Activated CD8-positive, alpha-beta memory T cell treated with anti-CD3 and anti-CD28 coated beads for 48 hours (primary cell): ENCODE measurements around the gene OXTR.
"Not testable (repeated sequence)": the region's sequence is repeated elsewhere in the genome, so short reads cannot be mapped to it uniquely, and the experiment has no call there.

Experiments
- DNase-seq, 3 experiments: peaks; one replicate each; pipeline ENCODE4 v3.0.0-alpha.2; 2020; ENCODE audit warnings: low read depth in 2 of 3, low spot score in 2 of 3

OXTR gene

GRCh38 chr3:8743021-8743601, 26.3 kb downstream of the OXTR start:
- no peak for DNase-seq

- DNase-seq, result no peak
Measured at GRCh38 chr3:8741581-8742261, 27.7 kb downstream of the OXTR start.

DNA sequence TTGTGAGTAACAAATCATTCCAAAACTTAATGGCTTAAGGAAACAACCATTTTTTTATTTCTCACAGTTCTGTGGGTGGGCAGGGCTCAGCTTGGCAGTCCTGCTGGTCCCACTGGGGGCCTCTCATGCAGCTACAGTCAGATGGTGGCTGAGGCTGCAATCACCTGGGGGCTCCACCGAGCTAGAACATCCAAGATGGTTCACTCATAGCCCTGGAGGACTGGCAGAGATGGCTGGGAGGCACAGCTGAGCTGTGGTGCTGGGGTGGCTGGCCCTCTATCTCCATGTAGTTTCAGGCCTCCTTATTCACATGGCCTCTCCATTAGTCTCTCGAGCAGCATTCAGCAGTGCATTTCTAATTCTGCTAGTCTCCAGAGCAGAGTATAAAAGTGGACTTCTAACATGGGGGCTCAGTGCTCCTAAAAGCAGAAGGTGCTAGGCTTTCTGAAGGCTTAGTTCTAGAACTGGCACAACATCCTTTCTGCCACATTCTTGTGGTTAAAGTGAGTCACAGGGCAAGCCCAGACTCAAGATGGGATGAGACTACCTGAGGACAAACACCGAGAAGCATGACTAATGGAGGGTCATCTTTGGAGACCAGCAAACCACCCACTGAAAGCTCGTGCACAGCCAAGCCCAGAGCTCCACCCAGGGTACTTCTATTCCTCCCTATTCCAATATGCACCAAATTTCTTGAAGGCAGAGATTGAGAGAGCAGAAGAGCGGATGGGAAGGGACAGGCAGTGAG, 29.5 kb downstream of the OXTR start:
- DNase-seq, result no peak

DNA sequence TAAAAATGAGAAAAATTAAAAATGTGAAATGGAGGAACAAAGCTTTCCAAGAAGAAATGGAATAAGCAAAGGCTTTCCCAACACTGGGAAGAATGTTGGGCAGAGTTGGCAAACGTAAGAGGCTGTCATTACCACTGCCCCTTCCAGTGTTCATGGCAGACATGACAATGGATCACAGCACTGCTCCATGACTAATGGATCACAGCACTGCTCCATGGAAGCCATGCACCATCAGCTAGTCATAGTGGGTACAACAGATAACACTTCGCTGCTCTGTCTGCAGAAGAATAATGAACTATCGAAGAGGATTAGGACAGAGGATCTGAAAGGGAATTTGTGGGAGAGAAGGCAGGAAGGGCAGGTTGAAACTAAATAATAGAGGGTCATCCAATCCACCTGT, 30.8 kb downstream of the OXTR start:
- DNase-seq, result no peak

DNA sequence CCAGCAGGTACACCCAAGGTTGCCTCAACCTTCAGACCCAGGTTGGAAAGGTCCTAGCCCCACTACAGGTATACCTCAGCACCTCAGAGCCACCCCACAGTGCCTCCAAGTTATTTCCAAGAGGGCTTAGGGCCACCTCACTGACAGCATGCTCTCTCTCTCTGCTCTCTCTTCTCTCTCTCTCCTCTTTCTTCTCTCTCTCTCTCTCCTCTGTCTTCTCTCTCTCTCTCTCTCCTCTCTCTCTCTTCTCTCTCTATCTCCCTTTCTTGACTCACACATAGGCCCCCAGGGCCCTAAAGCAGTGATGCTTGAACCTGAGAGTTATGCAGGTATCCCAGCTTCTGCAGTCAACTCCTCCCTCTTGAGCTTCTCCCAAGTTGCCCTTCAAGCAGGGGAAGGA, 31.6 kb downstream of the OXTR start:
- no peak for DNase-seq

- DNase-seq, result no peak
Measured at GRCh38 chr3:8737301-8737700, 32.1 kb downstream of the OXTR start.

DNA sequence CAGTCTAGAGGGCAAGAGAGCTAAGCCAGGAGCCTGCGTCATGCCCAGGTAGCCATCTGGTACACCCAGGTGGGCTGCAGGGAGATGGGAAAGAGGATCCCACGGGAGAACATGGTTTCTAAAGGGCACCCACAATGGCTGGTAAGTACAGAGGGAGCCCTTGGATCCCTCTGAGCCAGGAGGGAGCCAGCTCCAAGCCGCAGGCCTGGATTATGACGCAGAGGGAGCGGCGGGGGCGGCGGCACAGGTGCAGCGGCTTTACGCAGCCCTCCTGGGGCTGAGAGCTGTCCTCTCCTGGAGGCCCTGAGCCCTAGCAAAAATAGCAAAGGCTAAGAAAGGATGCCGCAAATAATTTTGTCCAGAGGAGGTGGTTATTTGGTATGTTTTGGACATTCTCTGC, 33.0 kb downstream of the OXTR start:
- no peak for DNase-seq

- DNase-seq, result no peak
Measured at GRCh38 chr3:8734908-8735307, 34.5 kb downstream of the OXTR start.

DNA sequence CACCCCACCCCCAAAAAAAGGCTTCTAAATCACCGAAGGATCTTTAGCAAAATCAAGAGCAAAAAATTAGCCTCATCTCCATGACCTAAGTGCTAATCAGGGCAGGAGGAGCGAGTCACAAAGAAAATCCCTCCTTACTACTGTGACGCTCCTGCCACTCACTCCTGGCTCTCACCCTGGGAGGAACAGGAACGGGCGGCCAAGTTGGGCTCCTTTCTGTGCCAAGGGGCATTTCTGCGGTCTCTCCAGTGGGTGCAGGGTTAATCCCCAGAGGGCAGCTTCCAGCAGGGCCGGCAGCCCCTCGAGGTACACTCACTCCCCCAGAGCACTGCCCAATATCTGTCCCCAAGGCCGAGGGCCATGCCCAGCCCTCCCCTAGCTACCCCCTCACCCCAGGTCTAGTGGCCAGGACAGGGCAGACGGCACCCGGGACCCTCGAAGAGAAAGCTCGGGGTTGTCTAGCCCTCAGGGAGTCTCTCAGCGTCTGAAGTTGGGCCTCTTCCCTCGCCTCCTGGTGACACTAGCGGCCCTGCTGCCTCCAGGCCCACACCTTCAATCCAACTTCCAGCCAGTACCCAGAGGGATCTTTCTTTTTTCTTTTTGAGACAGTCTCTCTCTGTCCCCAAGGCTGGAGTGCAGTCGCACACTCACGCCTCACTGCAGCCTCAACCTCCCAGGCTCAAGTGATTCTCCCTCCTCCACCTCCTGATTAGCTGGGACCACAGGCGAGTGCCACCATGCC, 35.1 kb downstream of the OXTR start:
- no peak for DNase-seq

- no peak for DNase-seq
Measured at GRCh38 chr3:8733332-8734094, 35.9 kb downstream of the OXTR start, which contains the start of gene CAV3. CAV3 (plus strand) TSS chr3:8733802; CDS start chr3:8733877, 75 bp downstream.

DNA sequence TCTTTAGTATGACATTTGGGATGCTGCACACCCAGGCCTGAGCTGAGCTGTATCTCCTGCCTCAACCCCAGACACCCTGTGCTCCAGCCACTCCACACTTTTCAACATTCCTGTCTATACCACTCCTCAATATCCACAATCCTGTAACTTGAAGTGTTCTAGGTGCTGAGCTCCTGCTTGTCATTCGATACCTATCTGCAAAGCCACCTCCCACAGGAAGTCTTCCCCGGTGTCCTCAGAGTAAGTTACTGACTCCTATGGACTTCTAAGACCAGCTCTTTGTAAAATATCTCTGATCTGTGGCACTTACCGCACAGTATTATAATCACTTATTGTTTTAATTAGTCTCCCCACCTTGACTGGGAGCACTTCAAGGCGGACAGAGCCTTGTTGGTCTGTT, 37.0 kb downstream of the OXTR start:
- no peak for DNase-seq

GRCh38 chr3:8730656-8731055, 38.8 kb downstream of the OXTR start:
- no peak for DNase-seq

GRCh38 chr3:8729479-8729878, 39.9 kb downstream of the OXTR start:
- no peak for DNase-seq

- no peak for DNase-seq
Measured at GRCh38 chr3:8727605-8728512, 41.6 kb downstream of the OXTR start.

GRCh38 chr3:8724108-8724752, 45.2 kb downstream of the OXTR start:
- no peak for DNase-seq

GRCh38 chr3:8723612-8724011, 45.8 kb downstream of the OXTR start:
- no peak for DNase-seq

DNA sequence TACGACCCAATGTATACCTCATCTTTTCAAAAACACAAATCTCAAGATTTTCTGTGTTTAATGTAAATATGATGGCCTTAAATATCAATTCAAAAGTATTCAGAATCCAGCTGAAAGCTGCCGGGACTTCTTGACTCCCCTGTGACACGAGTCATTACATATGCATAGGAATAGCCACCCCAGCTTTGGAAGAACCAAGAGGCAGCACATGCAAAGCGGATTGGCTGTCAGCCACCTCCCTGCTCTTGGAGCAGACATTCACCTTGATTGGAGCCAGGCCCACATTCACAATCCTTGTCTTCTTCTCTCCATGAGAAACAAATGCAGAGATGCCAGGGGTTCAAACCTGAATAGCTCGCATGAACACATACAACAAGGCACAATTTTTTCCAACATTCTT, 46.6 kb downstream of the OXTR start:
- no peak for DNase-seq

DNA sequence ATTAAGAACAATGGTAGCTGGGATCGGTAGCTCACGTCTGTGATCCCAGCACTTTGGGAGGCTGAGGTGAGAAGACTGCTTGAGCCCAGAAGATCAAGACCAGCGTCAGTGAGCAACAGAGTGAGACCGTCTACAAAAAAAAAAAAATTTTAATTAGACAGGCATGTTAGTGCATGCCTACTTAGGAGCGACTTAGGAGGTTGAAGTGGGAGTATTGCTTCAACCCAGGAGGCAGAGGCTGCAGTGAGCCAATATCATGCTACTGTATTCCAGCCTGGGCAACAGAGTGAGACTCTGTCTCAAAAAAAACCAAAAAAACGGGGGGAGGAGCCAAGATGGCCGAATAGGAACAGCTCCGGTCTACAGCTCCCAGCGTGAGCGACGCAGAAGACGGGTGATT, 53.7 kb downstream of the OXTR start:
- DNase-seq, result not testable (repeated sequence)
